GM12878 (cell line): ENCODE results near the gene DBNL.

Source experiments
- CTCF ChIP-seq, 3 experiments: IDR thresholded peaks in 2 of 3; conservative IDR thresholded peaks in 1 of 3; 2 replicates each; pipeline ENCODE4 v1.5.1; 2011; ENCODE audit warnings: low read depth in 3 of 3, low read length in 3 of 3, mild to moderate bottlenecking in 3 of 3, control low read depth in 2 of 3, moderate library complexity in 2 of 3, inconsistent platforms in 1 of 3, mixed read lengths in 1 of 3; ENCODE audit not compliant: control insufficient read depth in 2 of 3, insufficient read depth in 1 of 3; ENCODE audit errors: extremely low read depth in 1 of 3
- EZH2 ChIP-seq: IDR thresholded peaks from 2 replicates; pipeline ENCODE4 v1.6.1; 2012; ENCODE audit warnings: low read depth, mild to moderate bottlenecking, control low read depth, inconsistent platforms, low read length, borderline replicate concordance; ENCODE audit not compliant: control insufficient read depth
- PBX3 ChIP-seq: IDR thresholded peaks from 2 replicates; pipeline ENCODE4 v1.6.1; 2011; ENCODE audit warnings: mild to moderate bottlenecking, low read depth, low read length, moderate library complexity; ENCODE audit not compliant: insufficient replicate concordance
- ZBTB40 ChIP-seq: fragments of 450-650 bp; IDR thresholded peaks from 2 replicates; pipeline ENCODE4 v1.6.1; 2016; ENCODE audit warnings: mild to moderate bottlenecking, moderate library complexity, borderline replicate concordance

GRCh38 chr7:44086627-44087026 lies 42.1 kb downstream of the DBNL start:
- TF ChIP-seq PBX3 (no peak), ZBTB40 (no peak), EZH2 (no peak), CTCF (IDR thresholded peaks at IDR 0.05 in 2 of 3, conservative IDR thresholded peaks at IDR 0.05 in 1 of 3; ENCODE audit: control insufficient read depth in 2 of 3, extremely low read depth in 1 of 3, insufficient read depth in 1 of 3, low read depth in 3 of 3, low read length in 3 of 3) (no peak)
